WERI-Rb-1 (cell line): ENCODE results near the gene UGGT2.

Experiments used
- DNase-seq: peaks from one replicate; pipeline ENCODE4 v3.0.0-alpha.2; 2020
- H3K27ac ChIP-seq: fragments of 250-450 bp; sonication (Bioruptor Pico); 2 replicates; pipeline ENCODE4 v1.5.1; 2020; ENCODE audit warnings: mild to moderate bottlenecking, moderate library complexity
- H3K27me3 ChIP-seq: fragments of 250-450 bp; sonication (Bioruptor Pico); 2 replicates; pipeline ENCODE4 v1.5.1; 2021; ENCODE audit warnings: mild to moderate bottlenecking, low read depth, moderate library complexity; ENCODE audit not compliant: insufficient read depth, severe bottlenecking
- H3K36me3 ChIP-seq: fragments of 250-450 bp; sonication (Bioruptor Pico); 2 replicates; pipeline ENCODE4 v1.5.1; 2020; ENCODE audit warnings: mild to moderate bottlenecking, moderate library complexity
- H3K4me3 ChIP-seq: 2 replicates; pipeline ENCODE4 v1.5.1; 2011; ENCODE audit warnings: low read depth, mild to moderate bottlenecking, control low read depth, low read length
- H3K9me3 ChIP-seq: fragments of 250-450 bp; sonication (Bioruptor Pico); 2 replicates; pipeline ENCODE4 v1.5.1; 2021; ENCODE audit warnings: mild to moderate bottlenecking, moderate library complexity; ENCODE audit not compliant: severe bottlenecking
- TF ChIP-seq, protein P1 (sequence below): IDR thresholded peaks from 2 replicates; pipeline ENCODE4 v1.5.1; 2011; ENCODE audit warnings: low read depth, mild to moderate bottlenecking, control low read depth, inconsistent platforms, low read length

Gene UGGT2

DNA sequence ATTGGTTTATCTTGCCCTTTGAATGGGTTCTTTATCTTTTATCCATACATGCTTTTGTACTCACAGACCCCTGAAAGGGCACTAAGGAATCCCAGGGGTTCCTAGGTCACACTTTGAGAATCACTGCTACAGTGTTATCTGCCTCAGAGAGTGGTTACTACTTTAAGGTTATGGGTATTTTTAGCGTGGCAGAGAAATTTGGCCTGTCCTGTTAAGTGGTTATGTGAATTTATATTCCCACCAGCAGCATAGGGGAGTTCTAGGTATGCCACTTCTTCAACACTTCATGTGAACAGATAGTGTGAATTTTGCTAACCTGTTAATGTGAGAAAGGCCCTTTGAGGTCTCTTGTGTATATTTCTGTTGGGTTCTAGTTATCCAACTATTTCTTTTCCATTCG is 300.5 kb downstream of the UGGT2 start:
- H3K9me3 ChIP-seq, result no peaks in the 10 kb centered on the region
- no peaks in the 10 kb centered on the region for H3K27me3 ChIP-seq
- DNase-seq, result no peak
- TF ChIP-seq, protein P1, sequence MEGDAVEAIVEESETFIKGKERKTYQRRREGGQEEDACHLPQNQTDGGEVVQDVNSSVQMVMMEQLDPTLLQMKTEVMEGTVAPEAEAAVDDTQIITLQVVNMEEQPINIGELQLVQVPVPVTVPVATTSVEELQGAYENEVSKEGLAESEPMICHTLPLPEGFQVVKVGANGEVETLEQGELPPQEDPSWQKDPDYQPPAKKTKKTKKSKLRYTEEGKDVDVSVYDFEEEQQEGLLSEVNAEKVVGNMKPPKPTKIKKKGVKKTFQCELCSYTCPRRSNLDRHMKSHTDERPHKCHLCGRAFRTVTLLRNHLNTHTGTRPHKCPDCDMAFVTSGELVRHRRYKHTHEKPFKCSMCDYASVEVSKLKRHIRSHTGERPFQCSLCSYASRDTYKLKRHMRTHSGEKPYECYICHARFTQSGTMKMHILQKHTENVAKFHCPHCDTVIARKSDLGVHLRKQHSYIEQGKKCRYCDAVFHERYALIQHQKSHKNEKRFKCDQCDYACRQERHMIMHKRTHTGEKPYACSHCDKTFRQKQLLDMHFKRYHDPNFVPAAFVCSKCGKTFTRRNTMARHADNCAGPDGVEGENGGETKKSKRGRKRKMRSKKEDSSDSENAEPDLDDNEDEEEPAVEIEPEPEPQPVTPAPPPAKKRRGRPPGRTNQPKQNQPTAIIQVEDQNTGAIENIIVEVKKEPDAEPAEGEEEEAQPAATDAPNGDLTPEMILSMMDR, result no peak
- H3K4me3 ChIP-seq, result no peak overlapping the region
- no peaks in the 10 kb centered on the region; the same call in 1 of the 2 replicates for H3K36me3 ChIP-seq
- H3K27ac ChIP-seq, result no peak overlapping the region
